ENCODE results near the gene OR2S2. TPM values are rescaled to one million over a fixed set of nuclear protein-coding genes. Genes with fewer than 3 reads are reported as not detected.

The OR2S2 gene
- total RNA-seq, 1 donor from 2014 or later, result not detected

DNA sequence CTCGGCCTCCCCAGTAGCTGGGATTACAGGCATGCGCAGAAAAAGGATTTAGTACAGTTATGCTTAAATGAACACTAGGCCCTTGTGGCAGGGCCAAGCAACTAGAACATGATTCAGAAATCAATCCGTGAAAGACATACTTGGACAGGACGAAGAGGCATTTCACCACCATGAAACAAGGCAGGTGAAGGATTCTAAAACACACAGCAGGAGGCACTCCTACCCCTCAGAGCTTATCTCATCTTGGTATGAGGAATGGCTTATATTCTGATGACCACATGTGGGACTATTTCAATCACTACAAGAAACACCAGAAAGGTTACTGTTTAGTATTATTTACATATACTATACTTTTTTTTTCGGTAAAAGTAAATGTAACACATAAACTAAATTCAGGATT is 15.7 kb downstream of the OR2S2 start:
- Mint-ChIP-seq H3K27me3 (ENCODE audit: low read depth) (peaks cover 40% of the 10 kb centered on the region), H3K36me3 (no peaks in the 10 kb centered on the region), H3K4me3 (no peak overlapping the region), H3K4me1 (peaks cover 10% of the 10 kb centered on the region), H3K27ac (no peak overlapping the region), H3K9me3 (peaks cover 2% of the 10 kb centered on the region)
- no peak for DNase-seq (ENCODE audit: low spot score in 2 of 2, unreplicated experiment in 2 of 2)
- TF ChIP-seq, protein P1, sequence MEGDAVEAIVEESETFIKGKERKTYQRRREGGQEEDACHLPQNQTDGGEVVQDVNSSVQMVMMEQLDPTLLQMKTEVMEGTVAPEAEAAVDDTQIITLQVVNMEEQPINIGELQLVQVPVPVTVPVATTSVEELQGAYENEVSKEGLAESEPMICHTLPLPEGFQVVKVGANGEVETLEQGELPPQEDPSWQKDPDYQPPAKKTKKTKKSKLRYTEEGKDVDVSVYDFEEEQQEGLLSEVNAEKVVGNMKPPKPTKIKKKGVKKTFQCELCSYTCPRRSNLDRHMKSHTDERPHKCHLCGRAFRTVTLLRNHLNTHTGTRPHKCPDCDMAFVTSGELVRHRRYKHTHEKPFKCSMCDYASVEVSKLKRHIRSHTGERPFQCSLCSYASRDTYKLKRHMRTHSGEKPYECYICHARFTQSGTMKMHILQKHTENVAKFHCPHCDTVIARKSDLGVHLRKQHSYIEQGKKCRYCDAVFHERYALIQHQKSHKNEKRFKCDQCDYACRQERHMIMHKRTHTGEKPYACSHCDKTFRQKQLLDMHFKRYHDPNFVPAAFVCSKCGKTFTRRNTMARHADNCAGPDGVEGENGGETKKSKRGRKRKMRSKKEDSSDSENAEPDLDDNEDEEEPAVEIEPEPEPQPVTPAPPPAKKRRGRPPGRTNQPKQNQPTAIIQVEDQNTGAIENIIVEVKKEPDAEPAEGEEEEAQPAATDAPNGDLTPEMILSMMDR (IDR thresholded peaks at IDR 0.05; ENCODE audit: unreplicated experiment), result no peak

DNA sequence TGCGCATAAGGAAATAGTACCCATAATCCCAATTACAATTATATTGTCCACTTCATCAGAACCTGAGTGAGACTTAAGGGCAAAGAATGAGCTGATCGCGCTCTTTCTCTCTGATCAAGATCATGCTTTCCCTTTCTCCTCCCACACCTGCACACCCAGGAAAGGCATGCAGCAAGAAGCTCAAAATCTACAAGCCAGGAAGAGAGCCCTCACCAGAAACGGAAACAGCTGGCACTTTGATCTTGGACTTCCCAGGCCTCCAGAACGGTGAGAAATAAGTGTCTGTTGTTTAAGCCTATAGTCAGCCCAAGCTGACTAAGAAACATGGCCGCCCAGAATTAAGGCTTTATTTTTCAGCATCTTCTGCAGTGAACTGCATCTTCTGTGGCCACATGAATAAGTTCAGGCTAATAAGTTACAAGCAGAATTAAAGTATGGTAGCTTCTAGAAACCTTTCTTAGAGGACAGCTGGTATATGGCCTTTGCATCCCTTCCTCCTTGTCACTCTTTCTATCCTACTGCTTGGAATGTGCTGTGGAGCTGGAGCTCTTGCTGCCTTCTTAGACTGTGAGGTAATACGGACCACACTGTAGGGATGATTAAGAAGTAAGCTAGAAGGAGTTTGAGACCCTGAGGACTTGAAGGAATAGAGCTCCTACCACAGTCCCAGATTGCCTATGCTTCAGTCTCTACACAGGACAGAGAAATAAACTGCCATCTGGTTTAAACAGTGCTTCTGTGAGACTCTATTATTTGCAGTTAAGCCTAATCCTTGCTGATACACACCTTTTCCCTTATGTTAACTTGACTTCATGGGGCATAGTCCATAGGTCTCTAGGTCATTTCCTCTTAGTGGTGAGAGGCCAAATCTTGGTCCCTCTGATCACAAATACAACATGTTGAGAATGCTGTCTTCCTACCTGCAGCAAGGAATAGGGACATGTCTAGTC is 17.2 kb downstream of the OR2S2 start:
- Mint-ChIP-seq H3K36me3 (no peaks in the 10 kb centered on the region), H3K4me1 (peaks cover 12% of the 10 kb centered on the region), H3K27me3 (ENCODE audit: low read depth) (peaks cover 40% of the 10 kb centered on the region), H3K4me3 (no peak overlapping the region), H3K9me3 (peaks cover 6% of the 10 kb centered on the region), H3K27ac (no peak overlapping the region)
- TF ChIP-seq, protein P1 (IDR thresholded peaks at IDR 0.05; ENCODE audit: unreplicated experiment), result no peak
- no peak for DNase-seq (ENCODE audit: low spot score in 2 of 2, unreplicated experiment in 2 of 2)

- no peak overlapping the region for H3K4me3 Mint-ChIP-seq
- H3K9me3 Mint-ChIP-seq, result peaks cover 6% of the 10 kb centered on the region
- H3K27ac Mint-ChIP-seq, result no peak overlapping the region
- no peak for DNase-seq (ENCODE audit: low spot score in 2 of 2, unreplicated experiment in 2 of 2)
- no peaks in the 10 kb centered on the region for H3K36me3 Mint-ChIP-seq
- TF ChIP-seq, protein P1 (IDR thresholded peaks at IDR 0.05; ENCODE audit: unreplicated experiment), result no peak
- H3K27me3 Mint-ChIP-seq (ENCODE audit: low read depth), result peaks cover 38% of the 10 kb centered on the region
- peaks cover 6% of the 10 kb centered on the region for H3K4me1 Mint-ChIP-seq
Measured at GRCh38 chr9:35939679-35940250, 18.2 kb downstream of the OR2S2 start.

GRCh38 chr9:35938474-35939356 is 19.2 kb downstream of the OR2S2 start:
- H3K36me3 Mint-ChIP-seq, result no peaks in the 10 kb centered on the region
- peaks cover 6% of the 10 kb centered on the region for H3K9me3 Mint-ChIP-seq
- peaks cover 31% of the 10 kb centered on the region for H3K27me3 Mint-ChIP-seq (ENCODE audit: low read depth)
- TF ChIP-seq, protein P1 (IDR thresholded peaks at IDR 0.05; ENCODE audit: unreplicated experiment), result no peak
- no peak for DNase-seq (ENCODE audit: low spot score in 2 of 2, unreplicated experiment in 2 of 2)
- peaks cover 6% of the 10 kb centered on the region for H3K4me1 Mint-ChIP-seq
- no peak overlapping the region for H3K27ac Mint-ChIP-seq
- no peak overlapping the region for H3K4me3 Mint-ChIP-seq

DNA sequence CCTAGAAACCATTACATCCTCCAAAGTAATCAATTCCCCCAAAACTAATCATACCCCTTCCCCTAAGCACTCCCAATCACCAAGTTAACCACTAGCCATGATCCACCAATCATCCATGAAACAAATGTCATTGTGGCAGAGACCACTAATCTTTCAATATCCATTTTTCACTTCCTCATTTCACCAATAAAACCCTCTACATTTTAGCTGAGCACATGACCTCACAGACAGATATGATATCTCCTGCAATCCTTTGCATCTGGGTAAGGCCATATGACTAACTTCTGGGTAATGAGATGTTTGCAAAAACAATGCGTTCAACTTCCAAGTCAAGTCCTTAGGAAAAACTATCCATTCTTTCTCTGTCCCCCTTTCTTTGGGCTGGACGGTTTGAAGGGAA is 20.7 kb downstream of the OR2S2 start:
- H3K27ac Mint-ChIP-seq, result no peak overlapping the region
- TF ChIP-seq, protein P1 (IDR thresholded peaks at IDR 0.05; ENCODE audit: unreplicated experiment), result no peak
- peaks cover 6% of the 10 kb centered on the region for H3K9me3 Mint-ChIP-seq
- no peak for DNase-seq (ENCODE audit: low spot score in 2 of 2, unreplicated experiment in 2 of 2)
- H3K36me3 Mint-ChIP-seq, result no peaks in the 10 kb centered on the region
- H3K27me3 Mint-ChIP-seq (ENCODE audit: low read depth), result peaks cover 24% of the 10 kb centered on the region
- no peak overlapping the region for H3K4me3 Mint-ChIP-seq
- peaks cover 6% of the 10 kb centered on the region for H3K4me1 Mint-ChIP-seq

Data from mesothelial cell of epicardium (in vitro differentiated cells).